DMS79 (cell line): ENCODE data around the gene MRGPRD.
"Not testable (repeated sequence)": the region's sequence is repeated elsewhere in the genome, so short reads cannot be mapped to it uniquely, and the experiment has no call there.

ENCODE experiments used
- DNase-seq: peaks from one replicate; lab custom pipeline; 2025; lab: John Stamatoyannopoulos, UW

MRGPRD gene

GRCh38 chr11:69005631-69006368, 25.0 kb upstream of the MRGPRD start:
- no peak for DNase-seq

- DNase-seq = no peak
Measured at GRCh38 chr11:69005183-69005630, 24.4 kb upstream of the MRGPRD start.

GRCh38 chr11:69004411-69005182, 23.8 kb upstream of the MRGPRD start:
- DNase-seq = no peak

GRCh38 chr11:69003866-69004367, 23.1 kb upstream of the MRGPRD start:
- no peak for DNase-seq

- DNase-seq = no peak
Measured at GRCh38 chr11:69003301-69003865, 22.6 kb upstream of the MRGPRD start.

GRCh38 chr11:69002570-69003231, 21.9 kb upstream of the MRGPRD start:
- no peak for DNase-seq

- no peak for DNase-seq
Measured at GRCh38 chr11:69002110-69002569, 21.4 kb upstream of the MRGPRD start.

GRCh38 chr11:69001243-69002081, 20.7 kb upstream of the MRGPRD start:
- DNase-seq = no peak

- DNase-seq = no peak
Measured at GRCh38 chr11:69000831-69001242, 20.1 kb upstream of the MRGPRD start.

GRCh38 chr11:69000391-69000790, 19.6 kb upstream of the MRGPRD start:
- DNase-seq = no peak

- DNase-seq = not testable (repeated sequence)
Measured at GRCh38 chr11:68999748-69000355, 19.1 kb upstream of the MRGPRD start.

- DNase-seq = no peak
Measured at GRCh38 chr11:68999093-68999747, 18.4 kb upstream of the MRGPRD start.

- peak; percentile 81 for DNase-seq
Measured at GRCh38 chr11:68998390-68998911, 17.7 kb upstream of the MRGPRD start.

- DNase-seq = no peak
Measured at GRCh38 chr11:68997995-68998348, 17.2 kb upstream of the MRGPRD start.

- DNase-seq = no peak
Measured at GRCh38 chr11:68997124-68997994, 16.6 kb upstream of the MRGPRD start.

- no peak for DNase-seq
Measured at GRCh38 chr11:68996376-68997123, 15.8 kb upstream of the MRGPRD start.

- no peak for DNase-seq
Measured at GRCh38 chr11:68994894-68995285, 14.1 kb upstream of the MRGPRD start.

- no peak for DNase-seq
Measured at GRCh38 chr11:68994161-68994893, 13.5 kb upstream of the MRGPRD start.
